GM23338 (cell line): Measurements from ENCODE around the gene VIPR1. TPM values are rescaled to one million over a fixed set of nuclear protein-coding genes. Genes with fewer than 3 reads are reported as not detected.

Source experiments
- ATAC-seq: fragments of 200-7000 bp; cut with Tn5 transposase; 3 replicates; pipeline ENCODE4 v1.9.1; 2020
- DNase-seq: peaks from one replicate; pipeline ENCODE4 v3.0.0-alpha.2; 2015; ENCODE audit warnings: low spot score
- H2AFZ ChIP-seq: fragments of 200-600 bp; sonication (generic); 2 replicates; pipeline ENCODE4 v1.8.0; 2016; ENCODE audit warnings: antibody characterized with exemption, mild to moderate bottlenecking, moderate library complexity
- H3F3A ChIP-seq: fragments of 200-600 bp; sonication (generic); replicated peaks from 2 replicates; pipeline ENCODE4 v1.8.0; 2017; ENCODE audit warnings: antibody characterized with exemption, mixed run types, low read depth
- H3K27ac ChIP-seq: fragments of 200-600 bp; sonication (generic); 2 replicates; pipeline ENCODE4 v1.6.1; 2016; ENCODE audit warnings: low read depth
- H3K27me3 ChIP-seq: fragments of 200-600 bp; sonication (generic); 2 replicates; pipeline ENCODE4 v1.8.0; 2016; ENCODE audit warnings: mild to moderate bottlenecking, mixed run types, moderate library complexity; ENCODE audit not compliant: insufficient read depth
- H3K36me3 ChIP-seq: fragments of 200-600 bp; sonication (generic); 2 replicates; pipeline ENCODE4 v1.8.0; 2016; ENCODE audit warnings: mild to moderate bottlenecking; ENCODE audit not compliant: insufficient read depth
- H3K4me1 ChIP-seq: fragments of 200-600 bp; sonication (generic); 2 replicates; pipeline ENCODE4 v1.8.0; 2016; ENCODE audit warnings: mild to moderate bottlenecking, moderate library complexity; ENCODE audit not compliant: insufficient read depth
- H3K4me2 ChIP-seq: fragments of 200-600 bp; sonication (generic); 2 replicates; pipeline ENCODE4 v1.7.1; 2017; ENCODE audit warnings: mixed run types
- H3K4me3 ChIP-seq: fragments of 200-600 bp; sonication (generic); 2 replicates; pipeline ENCODE4 v1.6.1; 2016; ENCODE audit warnings: mixed run types
- H3K79me2 ChIP-seq: fragments of 200-600 bp; sonication (generic); replicated peaks from 2 replicates; pipeline ENCODE4 v1.8.0; 2017; ENCODE audit warnings: mild to moderate bottlenecking; ENCODE audit not compliant: insufficient read depth
- H3K9me2 ChIP-seq: fragments of 200-600 bp; sonication (generic); 2 replicates; pipeline ENCODE4 v1.8.0; 2017; ENCODE audit not compliant: insufficient read depth
- H4K20me1 ChIP-seq: fragments of 200-600 bp; sonication (generic); replicated peaks from 2 replicates; pipeline ENCODE4 v1.8.0; 2017; ENCODE audit warnings: mild to moderate bottlenecking; ENCODE audit not compliant: insufficient read depth
- H3K27ac Mint-ChIP-seq: 2 replicates; pipeline ENCODE4 v1.8.0; 2020; ENCODE audit warnings: inconsistent platforms, mild to moderate bottlenecking, moderate library complexity, mixed read lengths
- H3K27me3 Mint-ChIP-seq: 3 replicates; pipeline ENCODE4 v1.8.0; 2022; ENCODE audit warnings: low read depth, mild to moderate bottlenecking, moderate library complexity, mixed read lengths, inconsistent platforms; ENCODE audit not compliant: insufficient read depth, poor library complexity
- H3K36me3 Mint-ChIP-seq: 3 replicates; pipeline ENCODE4 v1.8.0; 2021; ENCODE audit warnings: low read depth, mild to moderate bottlenecking, inconsistent platforms, moderate library complexity, mixed read lengths
- H3K4me1 Mint-ChIP-seq: 3 replicates; pipeline ENCODE4 v1.8.0; 2020; ENCODE audit warnings: mild to moderate bottlenecking, inconsistent platforms, mixed read lengths
- H3K4me3 Mint-ChIP-seq: 3 replicates; pipeline ENCODE4 v1.8.0; 2021; ENCODE audit warnings: moderate library complexity, mild to moderate bottlenecking, inconsistent platforms, mixed read lengths
- H3K9me3 Mint-ChIP-seq: 3 replicates; pipeline ENCODE4 v1.8.0; 2020; ENCODE audit warnings: moderate library complexity, mild to moderate bottlenecking, inconsistent platforms, mixed read lengths
- EZH2 ChIP-seq: fragments of 200-600 bp; sonication (generic); IDR thresholded peaks from one replicate; pipeline ENCODE4 v1.8.0; 2017; ENCODE audit warnings: antibody characterized with exemption, mild to moderate bottlenecking, low read depth; ENCODE audit not compliant: unreplicated experiment
- EZH2phosphoT487 ChIP-seq: fragments of 200-600 bp; sonication (generic); IDR thresholded peaks from one replicate; pipeline ENCODE4 v1.8.1; 2018; ENCODE audit warnings: antibody characterized with exemption; ENCODE audit not compliant: unreplicated experiment
- JUNB ChIP-seq: IDR thresholded peaks from one replicate; pipeline ENCODE4 v1.6.1; 2016; ENCODE audit warnings: antibody characterized with exemption; ENCODE audit not compliant: unreplicated experiment
- NANOG ChIP-seq: IDR thresholded peaks from 2 replicates; pipeline ENCODE4 v1.6.1; 2016; ENCODE audit warnings: antibody characterized with exemption, borderline replicate concordance
- POLR2AphosphoS5 ChIP-seq: IDR thresholded peaks from 2 replicates; pipeline ENCODE4 v1.6.1; 2016; ENCODE audit warnings: antibody characterized with exemption, low read depth
- REST ChIP-seq: IDR thresholded peaks from one replicate; pipeline ENCODE4 v1.6.1; 2018; ENCODE audit warnings: antibody characterized with exemption; ENCODE audit not compliant: unreplicated experiment
- STAT1 ChIP-seq: IDR thresholded peaks from one replicate; pipeline ENCODE4 v1.6.1; 2016; ENCODE audit warnings: antibody characterized with exemption; ENCODE audit not compliant: unreplicated experiment
- ZNF114 ChIP-seq: fragments of 250-450 bp; sonication (Bioruptor Pico); IDR thresholded peaks from 2 replicates; pipeline ENCODE4 v1.5.0; 2020; ENCODE audit warnings: mild to moderate bottlenecking, moderate library complexity
- ZNF462 ChIP-seq: fragments of 250-450 bp; sonication (Bioruptor Pico); IDR thresholded peaks from 2 replicates; pipeline ENCODE4 v1.5.0; 2020; ENCODE audit warnings: mild to moderate bottlenecking, moderate library complexity
- polyA plus RNA-seq: library from polyadenylated mRNA; unstranded; fragments of >200 nt; fragmentation: Nextera tagmentation; extraction: Ambion mirVana; gene quantifications from 2 replicates; pipeline ENCODE4 v1.2.1, GENCODE V29; 2016
- total RNA-seq: library from RNA; depleted of rRNA; stranded (reverse); fragments of >200 nt; shearing (Covaris generic); gene quantifications from 2 replicates; pipeline ENCODE4 v1.2.3, GENCODE V29; 2014

The VIPR1 gene
- total and polyA plus RNA-seq, 2 experiments from 2014 or later = 6.3 to 19.3 TPM

- TF ChIP-seq ZNF462 (CRISPR knock-in tag) (no peak), ZNF114 (no peak), REST (no peak), EZH2phosphoT487 (no peak), JUNB (no peak)
Measured at GRCh38 chr3:42511736-42512135, 9.3 kb downstream of the VIPR1 start (continued).

- Histone ChIP-seq H3K27ac (no peak overlapping the region), H3F3A (no peaks in the 10 kb centered on the region), H4K20me1 (no peaks in the 10 kb centered on the region), H3K27me3 (no peaks in the 10 kb centered on the region), H3K4me3 (no peak overlapping the region), H3K4me2 (no peak overlapping the region), H3K79me2 (no peaks in the 10 kb centered on the region), H3K36me3 (no peaks in the 10 kb centered on the region), H3K4me1 (no peaks in the 10 kb centered on the region), H2AFZ (no peak overlapping the region), H3K9me2 (peaks cover 10% of the 10 kb centered on the region; the same call in 1 of the 2 replicates)
- Mint-ChIP-seq H3K36me3 (no peaks in the 10 kb centered on the region; the same call in 2 of the 3 replicates), H3K4me3 (no peak overlapping the region), H3K27me3 (peaks cover 3% of the 10 kb centered on the region), H3K4me1 (peaks cover 3% of the 10 kb centered on the region), H3K9me3 (no peaks in the 10 kb centered on the region; the same call in 2 of the 3 replicates), H3K27ac (no peak overlapping the region)
- no peak for DNase-seq
- ATAC-seq = no peak
- TF ChIP-seq EZH2phosphoT487 = no peak
- no peak for TF ChIP-seq POLR2AphosphoS5
- no peak for TF ChIP-seq JUNB
- TF ChIP-seq NANOG = no peak
- no peak for TF ChIP-seq REST
- no peak for TF ChIP-seq EZH2
- TF ChIP-seq STAT1 = no peak
Measured at GRCh38 chr3:42513121-42513520, 10.7 kb downstream of the VIPR1 start.
